GM19043 (cell line): ENCODE data around the gene KISS1R.
"Not testable (repeated sequence)": the region's sequence is repeated elsewhere in the genome, so short reads cannot be mapped to it uniquely, and the experiment has no call there.

ENCODE experiments used
- ATAC-seq: cut with Tn5 transposase; IDR thresholded peaks from one replicate; pipeline ENCODE4 v1.9.1; 2021; ENCODE audit warnings: low read depth; ENCODE audit not compliant: unreplicated experiment

KISS1R gene

DNA sequence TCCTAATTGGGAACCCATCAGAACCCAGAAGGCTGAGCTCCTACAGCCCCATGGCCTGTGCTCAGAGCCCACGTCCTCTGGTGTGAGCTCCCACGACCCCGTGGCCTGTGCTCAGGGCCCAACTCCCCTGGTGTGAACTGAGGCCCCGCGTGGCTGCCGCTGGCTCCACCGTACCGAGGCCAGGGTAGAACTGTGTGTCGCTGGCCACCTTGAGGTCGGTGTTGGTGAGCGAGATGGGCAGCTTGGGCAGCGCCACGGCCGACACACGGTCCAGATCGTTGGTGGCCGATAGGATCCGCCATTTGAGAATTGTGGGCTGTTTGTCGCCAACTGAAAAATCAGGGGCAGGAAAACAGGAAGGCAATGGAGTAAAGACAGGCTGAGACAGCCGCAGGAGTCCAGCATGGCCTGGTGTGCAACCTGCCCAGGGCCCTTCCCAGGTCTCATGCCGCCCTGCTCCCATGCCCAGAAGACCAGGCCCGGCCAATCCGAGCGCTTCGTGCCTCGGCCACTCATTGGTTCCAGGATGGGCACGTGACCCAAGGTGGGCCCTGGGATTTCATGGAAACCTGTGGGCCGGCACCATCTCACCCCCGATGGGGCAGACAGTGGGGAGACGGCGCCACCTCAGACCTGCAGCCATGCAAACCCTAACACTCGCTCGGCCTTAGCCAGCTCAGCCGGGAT, 35.6 kb upstream of the KISS1R start:
- no peak for ATAC-seq

- no peak for ATAC-seq
These were observed 34.1 kb upstream of the KISS1R start for GRCh38 chr19:882871-883497.

DNA sequence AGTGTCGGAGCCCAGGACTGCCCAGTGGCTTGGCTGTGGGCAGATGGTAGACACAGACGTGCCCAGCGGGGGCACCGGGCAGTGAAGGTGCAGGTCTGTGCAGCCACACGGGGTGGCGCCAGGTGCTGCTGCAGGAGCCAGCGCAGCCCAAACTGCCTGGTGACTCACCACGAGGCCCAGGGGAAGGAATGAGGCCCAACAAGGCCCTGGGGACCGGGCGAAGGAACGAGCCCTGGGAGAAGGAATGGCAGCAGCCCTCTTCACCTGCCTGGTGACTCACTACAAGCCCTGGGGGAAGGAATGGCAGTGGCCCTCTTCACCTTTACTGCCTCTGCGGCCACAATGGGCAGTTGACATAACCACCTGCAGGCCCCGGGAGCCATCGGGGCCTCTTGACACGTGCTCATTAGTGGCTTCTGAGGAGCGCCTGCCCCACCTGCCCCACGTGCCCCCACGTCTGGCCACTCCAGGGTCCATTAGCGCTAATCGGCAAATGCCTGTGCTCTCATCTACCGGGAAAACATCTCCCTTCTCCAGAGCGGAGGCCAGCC, 33.4 kb upstream of the KISS1R start:
- ATAC-seq = no peak

DNA sequence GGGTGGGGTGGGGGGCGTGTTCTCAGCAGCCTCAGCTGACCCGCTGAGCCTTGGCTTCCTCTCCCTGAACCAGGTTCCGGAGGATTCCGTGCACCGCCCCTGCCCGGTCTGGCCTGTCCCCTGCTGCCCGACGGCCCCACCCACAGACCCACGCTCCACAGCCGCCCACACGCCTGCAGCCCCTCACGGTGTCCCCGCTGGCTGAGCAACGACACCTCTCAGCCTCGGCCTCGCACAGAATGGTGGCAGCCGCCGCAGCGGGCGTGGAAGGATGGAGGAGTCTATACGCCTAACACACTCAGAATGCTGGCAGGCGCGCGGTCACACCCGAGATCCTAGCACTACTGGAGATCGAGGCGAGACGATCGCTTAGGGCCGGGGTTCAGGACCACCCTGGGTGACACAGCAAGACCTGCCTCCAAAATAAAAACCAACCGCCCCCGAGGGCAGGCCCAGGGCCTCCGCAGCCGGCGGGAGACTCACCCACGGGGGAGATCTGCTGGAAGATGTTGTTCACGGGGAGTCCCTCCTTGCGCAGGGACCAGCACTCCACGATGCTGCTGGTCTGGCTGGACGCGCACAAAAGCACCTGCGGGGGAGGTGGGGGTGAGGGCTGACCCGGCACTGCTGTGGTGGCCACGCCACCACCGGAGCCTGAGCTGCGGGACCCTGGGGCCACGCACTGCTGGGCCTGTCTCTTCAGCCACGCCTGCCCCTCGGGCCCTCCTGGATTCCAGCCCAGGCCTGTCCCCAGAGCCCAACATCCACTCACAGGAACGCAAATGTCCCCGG, 32.5 kb upstream of the KISS1R start:
- ATAC-seq = no peak

GRCh38 chr19:885536-886224, 31.5 kb upstream of the KISS1R start:
- no peak for ATAC-seq

DNA sequence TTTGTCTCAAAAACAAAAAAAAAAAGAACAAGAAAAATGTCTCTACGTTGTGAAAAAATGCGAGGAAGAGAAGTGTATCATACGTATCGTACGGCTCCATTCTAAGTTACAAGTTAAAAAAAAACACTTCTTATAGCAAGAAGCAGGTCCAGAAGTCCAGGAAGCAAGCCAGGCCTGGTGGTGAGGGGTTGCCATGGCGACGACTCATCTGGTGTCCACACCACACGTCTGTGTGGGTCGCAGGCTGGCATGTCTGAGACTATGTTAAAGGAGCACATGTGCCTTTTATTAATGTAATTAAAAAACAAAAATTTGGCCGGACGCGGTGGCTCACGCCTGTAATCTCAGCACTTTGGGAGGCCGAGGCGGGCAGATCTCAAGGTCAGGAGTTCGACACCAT, 30.1 kb upstream of the KISS1R start:
- ATAC-seq = no peak

- no peak for ATAC-seq
These were observed 29.5 kb upstream of the KISS1R start for GRCh38 chr19:887599-887998.

DNA sequence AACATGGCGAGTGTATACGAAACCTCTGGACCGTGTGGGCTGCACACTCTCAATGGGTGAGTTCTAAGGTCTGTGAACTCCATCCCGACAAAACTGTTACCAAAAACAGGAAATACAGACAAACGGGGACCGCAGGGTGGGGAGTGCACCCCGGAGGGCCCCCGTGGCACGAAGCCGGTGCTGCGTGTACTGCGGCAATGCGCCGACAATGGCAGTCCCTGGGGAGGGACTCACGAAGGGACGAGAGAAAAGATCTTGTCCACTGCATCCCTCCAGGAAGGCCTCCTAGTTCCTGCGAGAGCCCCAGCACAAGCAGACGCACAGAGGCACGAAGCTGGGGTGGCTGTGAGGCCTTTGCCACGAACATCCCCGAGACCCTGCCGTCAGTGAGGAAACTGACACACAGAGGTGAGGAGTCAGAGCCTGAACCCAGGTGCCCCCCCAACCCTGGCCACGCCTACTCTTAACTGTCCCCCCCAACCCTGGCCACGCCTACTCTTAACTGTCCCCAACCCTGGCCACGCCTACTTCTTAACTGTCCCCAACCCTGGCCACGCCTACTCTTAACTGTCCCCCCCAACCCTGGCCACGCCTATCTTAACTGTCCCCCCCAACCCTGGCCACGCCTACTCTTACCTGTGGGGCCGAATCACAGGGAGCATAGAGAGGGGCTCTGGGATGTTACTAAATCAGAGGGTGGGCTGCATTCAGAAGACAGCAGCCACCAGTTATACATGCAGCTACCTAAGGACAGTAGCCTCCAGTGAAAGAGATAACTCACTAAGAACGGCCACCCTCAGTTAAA, 28.4 kb upstream of the KISS1R start:
- ATAC-seq = no peak

- no peak for ATAC-seq
These were observed 27.4 kb upstream of the KISS1R start for GRCh38 chr19:889662-890295.

GRCh38 chr19:890831-891230, 26.3 kb upstream of the KISS1R start:
- ATAC-seq = no peak

DNA sequence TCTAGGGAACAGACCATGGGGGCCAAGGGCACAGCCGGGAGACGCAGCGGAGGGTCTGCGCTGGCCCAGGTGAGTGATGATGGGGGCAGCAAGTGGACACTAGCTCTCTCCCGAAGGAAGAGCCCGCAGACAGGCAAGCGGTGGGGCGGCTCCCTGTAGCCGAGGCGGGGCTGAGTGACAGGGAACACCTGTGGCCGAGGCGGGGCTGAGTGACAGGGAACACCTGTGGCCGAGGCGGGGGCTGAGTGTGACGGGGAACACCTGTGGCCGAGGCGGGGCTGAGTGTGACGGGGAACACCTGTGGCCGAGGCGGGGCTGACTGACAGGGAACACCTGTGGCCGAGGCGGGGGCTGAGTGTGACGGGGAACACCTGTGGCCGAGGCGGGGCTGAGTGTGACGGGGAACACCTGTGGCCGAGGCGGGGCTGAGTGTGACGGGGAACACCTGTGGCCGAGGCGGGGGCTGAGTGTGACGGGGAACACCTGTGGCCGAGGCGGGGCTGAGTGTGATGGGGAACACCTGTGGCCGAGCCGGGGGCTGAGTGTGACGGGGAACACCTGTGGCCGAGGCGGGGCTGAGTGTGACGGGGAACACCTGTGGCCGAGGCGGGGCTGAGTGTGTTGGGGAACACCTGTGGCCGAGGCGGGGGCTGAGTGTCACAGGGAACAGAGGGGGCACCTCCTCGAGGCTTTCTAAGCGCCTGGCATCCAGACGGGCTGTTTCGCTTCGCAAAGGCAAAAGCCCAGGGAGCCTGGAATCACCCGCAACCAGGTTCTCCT, 25.5 kb upstream of the KISS1R start:
- ATAC-seq = not testable (repeated sequence)

GRCh38 chr19:892243-892893, 24.8 kb upstream of the KISS1R start:
- no peak for ATAC-seq

- peak; percentile 61 for ATAC-seq
These were observed 24.0 kb upstream of the KISS1R start, which contains the start of the genes MED16 and RNU6-9 for GRCh38 chr19:892894-893689. Gene MED16, minus strand, starts transcription at chr19:893187. Its CDS starts 2,056 bp downstream, at chr19:891131. Gene RNU6-9, plus strand, starts transcription at chr19:893484.

DNA sequence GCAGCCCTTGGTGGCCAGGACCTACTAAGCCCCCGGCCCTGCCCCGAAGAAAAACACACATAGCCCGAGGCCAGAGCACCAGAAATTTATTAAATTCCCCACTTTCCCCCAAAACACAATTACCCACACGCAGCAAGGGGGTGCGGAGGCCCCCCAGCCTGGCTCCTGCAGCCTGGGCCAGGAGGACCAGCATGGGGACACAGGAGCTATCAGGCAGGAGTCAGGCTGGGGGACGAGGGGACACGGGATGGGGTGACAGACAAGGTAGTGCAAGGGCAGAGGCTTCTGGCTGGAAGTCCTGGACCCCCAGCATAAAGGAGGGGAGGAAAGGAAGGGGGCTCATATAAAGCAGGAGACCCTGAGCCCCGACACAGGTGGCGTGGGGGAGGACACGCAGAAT, 20.7 kb upstream of the KISS1R start:
- no peak for ATAC-seq

DNA sequence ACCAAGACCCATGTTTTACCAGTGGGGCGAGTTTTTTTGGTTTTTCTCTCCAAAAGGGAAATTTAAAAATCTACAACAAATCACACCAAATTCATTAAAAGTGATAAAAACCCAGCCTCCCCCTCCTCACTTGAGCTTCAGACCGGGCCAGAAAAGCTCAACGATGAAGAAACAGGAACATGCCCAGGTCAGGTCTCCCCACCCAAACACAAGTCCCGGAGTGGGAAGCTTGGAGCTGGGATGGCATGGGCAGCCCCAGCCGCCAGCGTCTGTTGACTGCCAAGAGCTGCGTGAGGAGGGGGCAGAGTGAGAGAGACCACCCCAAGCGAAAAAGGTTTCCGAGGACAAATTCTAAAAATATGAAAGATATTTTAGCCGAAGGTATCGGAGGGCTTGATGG, 20.1 kb upstream of the KISS1R start:
- ATAC-seq = no peak

GRCh38 chr19:897442-898039, 19.6 kb upstream of the KISS1R start:
- ATAC-seq = no peak

- ATAC-seq = no peak
These were observed 18.5 kb upstream of the KISS1R start for GRCh38 chr19:898663-899062.
